HL-60 (cell line): ENCODE data around the gene FCHSD2.

Source experiments
- DNase-seq, 2 experiments: peaks; one replicate each; pipeline ENCODE4 v3.0.0-alpha.2; 2010 to 2020; ENCODE audit warnings: low read depth in 1 of 2, low spot score in 1 of 2
- H3K27ac ChIP-seq: fragments of 250-450 bp; sonication (Bioruptor Pico); replicated peaks from 2 replicates; pipeline ENCODE4 v1.5.1; 2020; ENCODE audit warnings: mild to moderate bottlenecking, moderate library complexity
- H3K27me3 ChIP-seq: fragments of 250-450 bp; sonication (Bioruptor Pico); 2 replicates; pipeline ENCODE4 v1.5.1; 2021; ENCODE audit warnings: mild to moderate bottlenecking, moderate library complexity; ENCODE audit not compliant: insufficient read depth, poor library complexity, severe bottlenecking
- H3K4me3 ChIP-seq: replicated peaks from 2 replicates; pipeline ENCODE4 v1.5.1; 2011; ENCODE audit warnings: mild to moderate bottlenecking, control low read depth, low read length; ENCODE audit not compliant: insufficient read depth
- CTCF ChIP-seq: IDR thresholded peaks from one replicate; pipeline ENCODE4 v1.5.1; 2011; ENCODE audit warnings: low read length, control low read depth, inconsistent platforms; ENCODE audit not compliant: insufficient read depth
- GABPA ChIP-seq: IDR thresholded peaks from 2 replicates; pipeline ENCODE4 v1.6.1; 2012; ENCODE audit warnings: low read depth
- POLR2AphosphoS5 ChIP-seq: IDR thresholded peaks from 2 replicates; pipeline ENCODE4 v1.6.1; 2012; ENCODE audit warnings: low read depth
- REST ChIP-seq: IDR thresholded peaks from 2 replicates; pipeline ENCODE4 v1.6.1; 2012; ENCODE audit warnings: low read depth; ENCODE audit not compliant: insufficient replicate concordance
- SPI1 ChIP-seq: IDR thresholded peaks from 2 replicates; pipeline ENCODE4 v1.6.1; 2012; ENCODE audit warnings: low read depth, mild to moderate bottlenecking, borderline replicate concordance

The FCHSD2 gene

GRCh38 chr11:72802822-72803221 is 339.3 kb downstream of the FCHSD2 start:
- no peak for DNase-seq
- TF ChIP-seq GABPA (no peak), REST (no peak), POLR2AphosphoS5 (no peak), CTCF (no peak), SPI1 (no peak)
- H3K27ac ChIP-seq, result no peak overlapping the region

GRCh38 chr11:72799441-72799840 is 342.7 kb downstream of the FCHSD2 start:
- no peaks in the 10 kb centered on the region for H3K27me3 ChIP-seq
- no peak overlapping the region for H3K4me3 ChIP-seq
- no peak for TF ChIP-seq GABPA
- H3K27ac ChIP-seq, result no peak overlapping the region
- DNase-seq, result no peak

More at GRCh38 chr11:72802822-72803221, 339.3 kb downstream of the FCHSD2 start:
- H3K4me3 ChIP-seq, result no peak overlapping the region
- H3K27me3 ChIP-seq, result no peaks in the 10 kb centered on the region

GRCh38 chr11:72798361-72798760 is 343.8 kb downstream of the FCHSD2 start:
- DNase-seq, result no peak
- Histone ChIP-seq H3K4me3 (no peak overlapping the region), H3K27me3 (no peaks in the 10 kb centered on the region), H3K27ac (no peak overlapping the region)
- TF ChIP-seq POLR2AphosphoS5 (no peak), SPI1 (no peak), REST (no peak), GABPA (no peak)

GRCh38 chr11:72793425-72794367 is 348.4 kb downstream of the FCHSD2 start, which contains the start of gene STARD10:
Gene STARD10 (minus strand): TSS chr11:72794047. CDS start chr11:72781181, 12,866 bp downstream.
- Histone ChIP-seq H3K27ac (peak within 1 kb of the TSS; percentile 66), H3K27me3 (no peaks in the 10 kb centered on the region), H3K4me3 (peak within 1 kb of the TSS; percentile 59)
- peak; percentile 51 for TF ChIP-seq CTCF
- TF ChIP-seq GABPA, result peak; percentile 14; the same call in 1 of the 2 replicates
- no peak; the same call in 1 of the 2 replicates for TF ChIP-seq SPI1
- peak; percentile 94 for DNase-seq
